Measurements from ENCODE around the gene PKDCC.
"Not testable (repeated sequence)": the region's sequence is repeated elsewhere in the genome, so short reads cannot be mapped to it uniquely, and the experiment has no call there.

The PKDCC gene

DNA sequence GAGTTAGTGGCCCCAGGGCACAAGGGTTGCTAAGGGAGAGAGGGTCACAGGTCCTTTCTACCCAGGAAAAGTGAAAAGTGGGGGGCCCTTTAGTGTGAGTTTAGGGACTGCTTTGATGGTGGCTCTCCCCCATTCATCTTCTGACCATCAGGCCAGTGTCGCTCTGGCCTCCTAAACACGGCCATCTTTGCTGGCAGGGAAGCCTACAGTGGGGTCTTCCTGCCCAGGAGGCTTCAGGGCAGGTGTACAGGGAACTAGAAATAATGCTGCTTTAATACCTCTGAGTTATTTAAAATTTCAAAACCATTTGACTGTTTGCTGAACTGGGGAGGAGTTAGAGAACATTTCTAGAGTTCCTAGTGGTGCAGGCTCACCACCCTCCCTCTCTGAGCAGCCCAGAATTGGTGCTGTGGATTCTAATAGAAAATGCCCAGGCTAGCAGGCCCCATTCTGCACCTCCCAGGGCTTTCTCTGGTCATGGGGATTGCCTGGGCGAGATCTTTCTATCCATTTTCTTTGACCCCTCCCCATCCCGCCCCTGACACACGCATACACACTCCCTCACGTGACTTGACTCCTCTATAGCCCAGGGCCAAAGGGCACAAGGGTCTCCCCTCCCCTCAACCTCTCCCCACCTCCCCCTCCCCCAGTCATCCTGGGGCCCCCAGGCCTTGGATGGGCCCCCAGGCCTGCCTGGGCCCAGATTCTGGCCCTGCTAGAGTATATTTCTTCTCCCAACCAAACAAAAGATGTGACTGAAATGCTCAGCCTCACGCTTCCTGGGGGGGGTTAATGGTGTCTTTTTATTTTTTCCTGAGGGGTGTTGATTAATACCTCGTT lies 3.1 kb downstream of the PKDCC start:
- DNase-seq: no peak

GRCh38 chr2:42051543-42052235 lies 3.9 kb downstream of the PKDCC start:
- no peak for DNase-seq

DNA sequence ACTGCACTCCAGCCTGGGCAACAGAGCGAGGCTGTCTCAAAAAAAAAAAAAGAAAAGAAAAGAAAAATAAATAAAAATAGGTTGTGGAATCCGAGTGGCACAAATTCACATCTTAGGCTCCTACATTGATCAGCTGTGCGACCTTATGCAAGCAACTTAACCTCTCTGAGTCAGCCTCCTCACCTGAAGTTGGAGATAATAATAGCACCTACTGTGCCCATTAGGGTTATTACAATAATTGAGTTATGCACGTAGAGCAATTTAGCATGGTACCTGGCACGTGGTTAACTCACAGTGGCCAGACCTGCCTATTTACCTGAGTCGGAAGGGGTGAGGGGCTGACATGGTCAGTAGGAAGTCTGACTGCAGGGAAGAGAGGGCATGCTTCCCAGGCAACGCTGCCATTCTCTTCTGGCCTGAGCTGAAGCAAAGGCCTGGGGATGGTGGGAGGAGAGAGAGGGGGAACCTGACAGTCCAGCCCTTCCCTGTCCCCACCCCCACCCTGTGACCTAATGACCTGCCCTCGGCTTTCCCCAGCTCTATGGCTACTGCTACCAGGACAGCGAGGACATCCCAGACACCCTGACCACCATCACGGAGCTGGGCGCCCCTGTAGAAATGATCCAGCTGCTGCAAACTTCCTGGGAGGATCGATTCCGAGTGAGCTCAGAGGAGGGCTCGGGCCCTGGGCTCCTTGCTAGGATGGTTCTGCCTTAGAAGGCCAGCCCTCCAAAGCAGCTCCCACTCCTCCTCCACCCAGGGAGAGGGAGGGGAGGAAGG lies 5.1 kb downstream of the PKDCC start:
- no peak for DNase-seq

DNA sequence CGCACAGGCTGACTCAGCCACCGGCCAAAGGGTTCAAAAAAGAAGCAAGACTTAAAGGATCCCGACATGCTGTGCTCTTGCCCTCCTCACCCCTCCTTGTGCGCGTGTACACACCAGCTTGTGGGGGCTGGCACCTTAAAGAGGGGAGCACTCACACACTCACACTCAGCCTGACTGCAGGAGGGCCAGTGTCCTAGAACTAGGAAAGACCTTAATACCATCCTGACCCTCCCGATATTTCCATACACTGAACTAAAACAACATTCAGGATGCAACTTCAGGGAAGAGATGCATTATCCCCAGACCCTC lies 5.6 kb downstream of the PKDCC start:
- DNase-seq: no peak

DNA sequence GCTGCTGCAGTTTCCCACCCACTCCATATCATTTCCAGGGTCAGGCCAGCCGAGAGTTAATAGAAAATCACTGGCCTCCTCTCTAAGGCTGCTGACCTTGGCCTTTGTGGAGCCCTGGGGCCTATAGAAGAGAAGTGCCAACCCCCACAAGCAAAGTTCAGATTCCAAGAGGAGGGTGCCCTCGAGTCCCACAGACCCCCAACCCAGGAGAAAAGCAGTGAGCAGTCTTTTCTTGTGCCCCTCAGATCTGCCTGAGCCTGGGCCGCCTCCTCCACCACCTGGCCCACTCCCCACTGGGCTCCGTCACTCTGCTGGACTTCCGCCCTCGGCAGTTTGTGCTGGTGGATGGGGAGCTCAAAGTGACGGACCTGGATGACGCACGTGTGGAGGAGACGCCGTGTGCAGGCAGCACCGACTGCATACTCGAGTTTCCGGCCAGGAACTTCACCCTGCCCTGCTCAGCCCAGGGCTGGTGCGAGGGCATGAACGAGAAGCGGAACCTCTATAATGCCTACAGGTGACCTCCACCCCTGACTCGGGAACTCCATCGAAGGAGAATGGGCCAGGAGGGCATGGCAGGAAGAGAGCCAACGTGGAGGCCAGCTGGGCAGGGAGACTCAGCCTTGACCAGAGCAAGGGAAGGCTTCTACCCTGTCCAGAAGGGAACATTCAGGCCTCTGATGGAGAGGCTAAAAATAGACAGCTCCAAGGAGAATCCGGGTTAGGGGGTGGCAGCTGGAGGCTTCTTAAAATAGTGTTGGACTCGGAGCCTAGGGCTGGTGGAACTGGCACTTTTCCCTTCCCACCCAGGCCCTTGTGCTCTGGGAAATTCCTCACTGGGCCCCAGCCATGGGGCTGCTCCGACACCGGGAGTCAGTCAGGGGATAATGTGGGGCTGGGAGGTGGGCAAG lies 6.2 kb downstream of the PKDCC start:
- no peak for DNase-seq

GRCh38 chr2:42054714-42055430 lies 7.1 kb downstream of the PKDCC start:
- no peak for DNase-seq

DNA sequence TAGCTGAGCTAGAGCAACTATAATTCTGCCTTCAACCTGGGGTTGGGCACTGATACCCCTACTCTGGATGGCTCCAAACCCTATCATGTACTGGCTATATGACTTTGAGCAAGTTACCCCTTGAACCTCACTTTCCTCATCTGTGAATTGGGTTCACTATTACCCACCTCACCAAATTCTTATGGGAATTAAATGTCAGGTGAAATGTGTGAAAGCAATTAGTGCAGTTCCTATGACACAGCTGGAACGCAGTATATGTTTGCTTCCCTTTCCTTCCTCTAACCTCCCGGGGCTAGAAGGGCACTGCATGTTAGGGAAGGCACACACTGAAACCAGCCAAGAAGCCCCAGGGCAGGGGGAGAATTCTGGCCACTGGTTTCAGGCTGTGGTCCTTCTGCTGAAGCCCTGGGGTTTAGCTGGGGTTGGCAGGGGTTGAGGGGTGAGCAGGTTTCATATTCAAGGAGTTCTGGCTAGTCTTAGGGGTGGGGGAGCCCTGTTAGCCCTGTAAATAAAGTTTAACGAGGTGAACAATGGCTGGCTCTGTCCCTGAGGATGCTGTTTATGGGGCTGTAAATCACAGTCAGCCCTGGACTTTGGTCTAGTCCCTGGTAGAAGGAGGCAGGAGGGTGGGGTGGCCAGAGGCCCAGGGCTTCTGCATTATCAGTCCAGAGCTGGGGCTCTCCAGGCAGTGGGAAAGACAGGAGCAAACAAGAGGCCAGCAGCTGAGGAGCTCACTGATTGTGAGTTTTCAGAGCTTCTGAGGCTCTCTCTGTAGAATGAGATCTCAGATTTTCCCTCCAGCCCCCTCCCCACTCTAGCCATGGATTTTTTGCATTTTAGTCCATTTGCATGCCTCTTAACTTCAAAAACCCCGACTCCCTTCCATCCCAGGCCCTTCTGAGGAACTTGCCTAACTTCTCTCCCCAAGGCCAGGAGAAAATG lies 8.0 kb downstream of the PKDCC start:
- DNase-seq: no peak

GRCh38 chr2:42057159-42057901 lies 9.5 kb downstream of the PKDCC start:
- DNase-seq: no peak

DNA sequence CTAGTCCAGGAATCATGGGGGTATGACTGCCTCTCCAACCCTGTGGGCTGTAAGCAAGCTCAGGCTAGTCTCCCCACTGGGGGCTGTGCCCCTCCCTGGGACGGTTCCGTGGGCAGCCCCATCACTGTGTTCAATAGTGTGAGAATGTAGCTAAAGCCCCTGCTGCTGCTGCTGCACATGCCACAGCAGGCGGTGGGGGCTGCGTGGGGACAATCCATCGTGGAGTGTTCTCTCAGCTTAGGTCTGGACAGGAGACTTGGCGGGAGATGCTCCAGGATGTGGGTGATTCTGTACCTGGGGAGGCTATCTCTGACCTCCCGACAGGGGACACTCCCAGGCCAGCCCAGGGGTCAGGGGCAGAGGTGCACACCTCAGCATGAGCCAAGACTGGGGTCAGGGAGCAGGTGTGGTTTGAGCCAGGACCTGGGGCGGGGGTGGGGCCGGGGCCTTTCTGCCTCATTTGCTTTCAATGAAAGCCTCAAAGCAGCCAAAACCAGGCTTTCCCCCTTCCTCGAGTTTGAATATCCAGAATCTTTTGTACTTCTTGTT lies 10.2 kb downstream of the PKDCC start:
- DNase-seq: no peak

- no peak for DNase-seq
Measured at GRCh38 chr2:42059261-42059898, 11.6 kb downstream of the PKDCC start.

- DNase-seq: no peak
Measured at GRCh38 chr2:42060028-42060427, 12.2 kb downstream of the PKDCC start.

GRCh38 chr2:42060718-42061619 lies 13.1 kb downstream of the PKDCC start:
- no peak for DNase-seq

GRCh38 chr2:42061839-42062238 lies 14.0 kb downstream of the PKDCC start:
- DNase-seq: no peak

DNA sequence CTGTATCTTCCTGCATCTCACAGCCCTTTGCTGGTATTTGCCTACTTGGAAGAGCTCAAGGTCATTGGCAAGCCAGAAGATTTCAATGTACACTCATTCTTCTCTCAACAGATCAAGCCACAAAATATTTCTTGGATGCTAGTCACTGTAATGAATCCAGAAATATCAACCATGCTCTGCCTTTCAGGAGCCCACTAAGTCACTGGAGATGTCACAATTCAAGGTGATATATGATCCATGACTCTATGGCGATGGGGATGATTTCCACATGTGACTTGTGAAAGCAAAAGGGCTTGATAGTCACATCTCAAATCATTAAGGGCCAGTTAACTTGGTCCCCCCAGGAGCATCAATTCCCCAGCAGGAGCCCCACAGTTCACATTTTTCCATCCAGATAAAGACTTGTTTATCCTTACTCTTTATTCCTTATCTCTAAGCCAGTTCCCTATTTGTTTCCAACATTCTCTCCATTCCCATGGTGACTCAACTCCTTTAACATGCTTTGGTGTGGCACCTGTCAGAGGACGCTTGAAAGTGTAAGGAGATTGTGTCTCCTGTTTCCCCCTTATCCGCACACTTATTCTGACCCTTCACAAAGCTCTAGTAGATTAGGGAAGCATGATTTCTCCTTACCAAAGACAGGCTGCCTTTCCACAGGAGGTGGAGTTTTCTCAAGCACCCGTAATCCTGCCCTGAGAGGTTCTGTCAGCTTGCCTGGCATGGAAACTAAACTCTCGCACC lies 15.8 kb downstream of the PKDCC start:
- no peak for DNase-seq

- DNase-seq: no peak
Measured at GRCh38 chr2:42064417-42064942, 16.7 kb downstream of the PKDCC start.

- not testable (repeated sequence) for DNase-seq
Measured at GRCh38 chr2:42065753-42066152, 17.9 kb downstream of the PKDCC start.

GRCh38 chr2:42067001-42067400 lies 19.2 kb downstream of the PKDCC start:
- DNase-seq: not testable (repeated sequence)

All from NCI-H1436 (cell line).